CD4-positive, alpha-beta memory T cell (primary cell): ENCODE data around the gene NPAS2. TPM values are rescaled to one million over a fixed set of nuclear protein-coding genes. Genes with fewer than 3 reads are reported as not detected.

Source experiments
- CTCF ChIA-PET: fragments of 350-600 bp; sonication (Branson Sonifier 250); formaldehyde crosslinking; loops from one replicate; lab custom pipeline; 2021; ENCODE audit warnings: inconsistent platforms; ENCODE audit not compliant: partially characterized antibody; lab: Charles Lee
- POLR2A ChIA-PET: fragments of 350-600 bp; sonication (Branson Sonifier 250); formaldehyde crosslinking; loops from one replicate; lab custom pipeline; 2021; ENCODE audit not compliant: partially characterized antibody; lab: Charles Lee
- DNase-seq, 5 donors: peaks; one replicate each; pipeline versions ENCODE4 v3.0.0 to v3.0.0-alpha.2; 2020 to 2022; ENCODE audit warnings: mixed read lengths in 1 of 5
- H3K27ac ChIP-seq: one replicate; pipeline ENCODE4 v1.7.0; 2013; ENCODE audit warnings: low read depth, low read length
- H3K27me3 ChIP-seq: 2 replicates; pipeline ENCODE4 v1.7.0; 2013; ENCODE audit warnings: mild to moderate bottlenecking, low read length, moderate library complexity; ENCODE audit not compliant: insufficient read depth
- H3K36me3 ChIP-seq: 2 replicates; pipeline ENCODE4 v1.7.0; 2013; ENCODE audit warnings: mild to moderate bottlenecking, low read length, moderate library complexity; ENCODE audit not compliant: insufficient read depth
- H3K4me1 ChIP-seq: 2 replicates; pipeline ENCODE4 v1.7.0; 2013; ENCODE audit warnings: mild to moderate bottlenecking, low read length, moderate library complexity; ENCODE audit not compliant: insufficient read depth
- H3K4me3 ChIP-seq, 2 donors: one replicate each; pipeline ENCODE4 v1.7.0; 2013; ENCODE audit warnings: low read length in 2 of 2, mild to moderate bottlenecking in 1 of 2
- H3K9me3 ChIP-seq, 2 donors: one replicate each; pipeline ENCODE4 v1.7.0; 2013; ENCODE audit warnings: low read length in 2 of 2, control low read depth in 1 of 2; ENCODE audit not compliant: control insufficient read depth in 1 of 2
- H3K27ac Mint-ChIP-seq, 7 donors: one replicate each; pipeline ENCODE4 v1.8.0; 2020 to 2021; ENCODE audit warnings: mixed read lengths in 7 of 7, mild to moderate bottlenecking in 6 of 7, inconsistent platforms in 3 of 7, moderate library complexity in 3 of 7
- H3K27me3 Mint-ChIP-seq, 2 donors: one replicate each; pipeline ENCODE4 v1.8.0; 2020 to 2021; ENCODE audit warnings: mixed read lengths in 2 of 2
- H3K36me3 Mint-ChIP-seq, 2 donors: one replicate each; pipeline ENCODE4 v1.8.0; 2020 to 2021; ENCODE audit warnings: mixed read lengths in 2 of 2, inconsistent platforms in 1 of 2, mild to moderate bottlenecking in 1 of 2
- H3K4me1 Mint-ChIP-seq, 4 donors: one replicate each; pipeline ENCODE4 v1.8.0; 2020 to 2021; ENCODE audit warnings: mixed read lengths in 4 of 4, mild to moderate bottlenecking in 1 of 4
- H3K4me3 Mint-ChIP-seq, 8 donors: one replicate each; pipeline ENCODE4 v1.8.0; 2020 to 2021; ENCODE audit warnings: mixed read lengths in 8 of 8, mild to moderate bottlenecking in 7 of 8, moderate library complexity in 6 of 8, inconsistent platforms in 3 of 8
- H3K9me3 Mint-ChIP-seq, 8 donors: one replicate each; pipeline ENCODE4 v1.8.0; 2020 to 2021; ENCODE audit warnings: mixed read lengths in 8 of 8, mild to moderate bottlenecking in 5 of 8, inconsistent platforms in 3 of 8, moderate library complexity in 1 of 8
- intact Hi-C: fragments of 100-400 bp; cut with micrococcal nuclease; formaldehyde crosslinking; loops from one replicate; pipeline ENCODE4 v1.15.1; 2023
- polyA plus RNA-seq, 2 donors: library from polyadenylated mRNA; unstranded; fragments of 300-500 nt; fragmentation: Illumina TruSeq; gene quantifications; one replicate each; pipeline ENCODE4 v1.2.3, GENCODE V29; 2021
- total RNA-seq, 2 experiments: library from RNA; stranded (reverse); gene quantifications; one replicate each; pipeline ENCODE4 v1.2.3, GENCODE V29; 2021

The NPAS2 gene
- total and polyA plus RNA-seq, 4 experiments from 2014 or later = 0.79 to 2.6 (median 2.1) TPM; not detected in 1

DNA sequence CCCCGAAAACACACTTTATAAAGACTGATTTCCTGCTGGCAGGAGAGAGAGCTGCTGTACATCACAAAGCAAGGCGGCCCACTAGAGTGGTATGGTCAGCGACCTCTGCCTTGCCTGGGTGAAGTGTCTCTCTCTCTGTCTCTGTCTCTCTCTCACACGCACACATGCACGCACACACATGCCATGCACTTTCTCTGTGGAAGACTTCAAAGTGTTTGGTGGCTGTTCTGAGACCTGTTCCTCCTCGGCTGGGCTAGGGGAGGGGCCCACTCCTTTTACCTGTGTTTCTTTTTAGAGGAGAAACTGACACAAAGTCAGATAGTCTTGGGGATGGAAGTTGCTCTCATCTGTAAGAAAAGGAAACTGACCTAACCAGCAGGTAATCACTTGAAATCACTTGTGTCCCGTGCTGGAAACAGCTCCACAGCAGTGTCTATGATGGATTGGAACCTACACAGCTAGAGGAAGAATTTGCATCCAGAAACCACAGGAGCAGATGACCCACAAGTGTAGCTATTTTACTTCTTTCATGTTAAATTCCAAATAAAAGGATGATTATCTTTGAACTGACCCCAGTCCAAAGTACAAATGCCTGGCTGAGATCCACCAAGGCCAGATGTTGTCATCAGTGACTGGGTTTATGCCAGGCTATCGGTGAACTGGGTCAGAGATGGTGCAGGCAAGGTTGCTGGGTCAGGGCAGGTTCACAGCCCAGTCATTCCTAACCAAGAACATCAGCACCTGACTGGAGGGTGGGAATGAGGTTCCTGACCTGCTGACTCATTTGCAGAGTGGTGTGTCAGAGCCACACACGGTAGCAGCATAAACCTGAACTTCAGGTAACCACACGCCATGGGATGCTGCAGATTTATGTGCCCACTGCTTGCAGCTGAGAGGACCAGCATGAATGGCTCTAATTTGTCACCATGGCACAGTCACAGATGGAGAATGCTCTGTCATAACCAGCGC, 63.0 kb downstream of the NPAS2 start:
- Mint-ChIP-seq H3K27me3 (peaks cover 0 to 2% of the 10 kb centered on the region in 2 donors), H3K4me1 (no peaks in the 10 kb centered on the region), H3K27ac (no peak overlapping the region), H3K4me3 (no peak overlapping the region), H3K9me3 (no peaks in the 10 kb centered on the region), H3K36me3 (no peaks in the 10 kb centered on the region)
- CTCF ChIA-PET = interaction anchor here (1.6 kb wide), 1 partner anchor 104 kb away, joined by 4 read pairs; no protein-coding TSS in a partner anchor
- intact Hi-C loops = no loop called here
- no peak for DNase-seq
- H3K27ac ChIP-seq = no peak overlapping the region
- H3K27me3 ChIP-seq = no peaks in the 10 kb centered on the region
- H3K4me3 ChIP-seq = no peak overlapping the region
- POLR2A ChIA-PET = no interaction called here
- no peaks in the 10 kb centered on the region for H3K9me3 ChIP-seq
- H3K4me1 ChIP-seq = no peaks in the 10 kb centered on the region
- no peaks in the 10 kb centered on the region for H3K36me3 ChIP-seq

DNA sequence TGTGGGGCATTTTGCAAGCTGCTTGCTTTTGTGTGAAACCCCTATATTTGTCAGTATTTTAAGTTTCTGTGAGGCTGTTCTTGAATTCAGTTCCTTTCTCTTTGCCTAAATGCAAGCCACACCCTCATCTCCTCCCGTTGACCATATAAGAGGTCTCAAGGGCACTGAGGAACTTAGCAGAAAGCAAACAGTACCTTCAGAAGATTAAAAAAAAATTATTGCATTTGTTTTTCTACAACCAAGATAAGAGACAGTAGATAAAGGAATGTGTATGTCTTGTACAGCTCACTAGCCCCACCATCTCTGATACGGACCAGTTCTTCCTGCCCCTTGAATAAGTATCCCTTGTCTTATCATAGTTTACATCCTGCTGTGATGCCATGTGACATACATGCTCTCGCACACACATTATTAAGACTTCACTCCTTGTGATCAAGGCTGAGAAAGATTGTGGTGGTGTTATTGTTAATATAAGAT, 64.2 kb downstream of the NPAS2 start:
- POLR2A ChIA-PET = no interaction called here
- Histone ChIP-seq H3K27me3 (no peaks in the 10 kb centered on the region), H3K4me3 (no peak overlapping the region), H3K27ac (no peak overlapping the region), H3K36me3 (no peaks in the 10 kb centered on the region), H3K4me1 (no peaks in the 10 kb centered on the region), H3K9me3 (no peaks in the 10 kb centered on the region)
- CTCF ChIA-PET = no interaction called here
- intact Hi-C loops = no loop called here
- Mint-ChIP-seq H3K4me1 (no peaks in the 10 kb centered on the region), H3K9me3 (no peaks in the 10 kb centered on the region), H3K27ac (no peak overlapping the region), H3K27me3 (peaks cover 0 to 2% of the 10 kb centered on the region in 2 donors), H3K4me3 (no peak overlapping the region), H3K36me3 (no peaks in the 10 kb centered on the region)
- DNase-seq = no peak

DNA sequence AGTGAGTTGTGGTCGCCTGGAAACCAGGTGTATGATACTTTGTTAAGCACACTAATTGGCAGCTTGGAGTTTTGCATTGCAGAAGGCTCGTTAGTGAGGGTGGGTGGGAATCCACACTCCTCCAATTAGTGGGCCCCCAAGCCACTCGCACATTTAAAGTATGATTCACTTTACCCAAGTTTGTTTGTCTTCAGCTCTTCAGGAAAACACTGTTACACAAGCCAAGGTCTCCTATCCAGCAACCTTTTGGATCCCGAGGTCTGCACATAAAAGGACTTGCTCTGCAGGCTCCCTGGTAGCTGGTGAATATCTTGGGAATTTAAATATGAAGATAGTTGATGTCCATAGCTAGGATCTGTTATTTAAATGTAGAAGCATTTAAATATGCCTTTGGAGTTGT, 66.1 kb downstream of the NPAS2 start:
- no peaks in the 10 kb centered on the region for H3K36me3 Mint-ChIP-seq
- POLR2A ChIA-PET = no interaction called here
- H3K4me3 Mint-ChIP-seq = no peak overlapping the region
- CTCF ChIA-PET = interaction anchor here (1.1 kb wide), 1 partner anchor 11 kb away, joined by 3 read pairs; no protein-coding TSS in a partner anchor
- DNase-seq = no peak
- no peaks in the 10 kb centered on the region for H3K9me3 Mint-ChIP-seq
- no peak overlapping the region for H3K27ac Mint-ChIP-seq
- H3K27me3 Mint-ChIP-seq = peaks cover 0 to 2% of the 10 kb centered on the region in 2 donors
- H3K4me1 Mint-ChIP-seq = no peaks in the 10 kb centered on the region
- Histone ChIP-seq H3K4me3 (no peak overlapping the region), H3K27me3 (no peaks in the 10 kb centered on the region), H3K4me1 (no peaks in the 10 kb centered on the region), H3K27ac (no peak overlapping the region), H3K36me3 (no peaks in the 10 kb centered on the region), H3K9me3 (no peaks in the 10 kb centered on the region)
- intact Hi-C loops = no loop called here

DNA sequence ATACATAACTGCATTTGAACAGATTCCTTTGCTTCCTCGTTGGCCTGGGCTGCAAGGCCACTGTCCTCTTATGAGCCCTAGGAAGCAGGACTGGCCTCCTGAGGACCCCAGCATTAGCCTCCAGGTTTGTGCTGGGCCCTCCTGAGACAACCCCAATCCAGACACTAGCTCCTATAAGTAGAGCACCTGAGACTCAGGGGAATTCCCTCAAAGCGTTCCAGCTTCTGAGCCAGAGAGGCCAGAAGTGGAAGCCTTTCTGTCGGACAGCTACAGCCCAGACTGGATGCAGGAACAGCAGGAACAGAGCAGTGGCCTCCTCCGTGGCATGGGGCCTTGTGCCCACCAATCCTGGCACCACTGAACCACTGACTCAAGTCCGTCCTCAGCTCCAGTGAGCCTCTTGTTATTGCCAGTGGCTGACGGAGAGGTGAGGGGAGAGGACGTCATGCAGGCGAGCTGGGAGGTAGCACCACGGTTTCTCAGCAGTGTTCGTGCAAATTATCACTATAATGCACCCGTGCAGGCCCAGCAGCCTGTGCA, 67.2 kb downstream of the NPAS2 start:
- Histone ChIP-seq H3K4me1 (no peaks in the 10 kb centered on the region), H3K27me3 (no peaks in the 10 kb centered on the region), H3K36me3 (no peaks in the 10 kb centered on the region), H3K9me3 (no peaks in the 10 kb centered on the region), H3K4me3 (no peak overlapping the region), H3K27ac (no peak overlapping the region)
- intact Hi-C loops = no loop called here
- Mint-ChIP-seq H3K27ac (no peak overlapping the region), H3K36me3 (no peaks in the 10 kb centered on the region), H3K4me3 (no peak overlapping the region), H3K9me3 (no peaks in the 10 kb centered on the region), H3K27me3 (peaks cover 0 to 2% of the 10 kb centered on the region in 2 donors), H3K4me1 (no peaks in the 10 kb centered on the region)
- ChIA-PET CTCF (interaction anchor here (1.1 kb wide), 1 partner anchor 10 kb away, joined by 3 read pairs; no protein-coding TSS in a partner anchor), POLR2A (no interaction called here)
- no peak for DNase-seq

DNA sequence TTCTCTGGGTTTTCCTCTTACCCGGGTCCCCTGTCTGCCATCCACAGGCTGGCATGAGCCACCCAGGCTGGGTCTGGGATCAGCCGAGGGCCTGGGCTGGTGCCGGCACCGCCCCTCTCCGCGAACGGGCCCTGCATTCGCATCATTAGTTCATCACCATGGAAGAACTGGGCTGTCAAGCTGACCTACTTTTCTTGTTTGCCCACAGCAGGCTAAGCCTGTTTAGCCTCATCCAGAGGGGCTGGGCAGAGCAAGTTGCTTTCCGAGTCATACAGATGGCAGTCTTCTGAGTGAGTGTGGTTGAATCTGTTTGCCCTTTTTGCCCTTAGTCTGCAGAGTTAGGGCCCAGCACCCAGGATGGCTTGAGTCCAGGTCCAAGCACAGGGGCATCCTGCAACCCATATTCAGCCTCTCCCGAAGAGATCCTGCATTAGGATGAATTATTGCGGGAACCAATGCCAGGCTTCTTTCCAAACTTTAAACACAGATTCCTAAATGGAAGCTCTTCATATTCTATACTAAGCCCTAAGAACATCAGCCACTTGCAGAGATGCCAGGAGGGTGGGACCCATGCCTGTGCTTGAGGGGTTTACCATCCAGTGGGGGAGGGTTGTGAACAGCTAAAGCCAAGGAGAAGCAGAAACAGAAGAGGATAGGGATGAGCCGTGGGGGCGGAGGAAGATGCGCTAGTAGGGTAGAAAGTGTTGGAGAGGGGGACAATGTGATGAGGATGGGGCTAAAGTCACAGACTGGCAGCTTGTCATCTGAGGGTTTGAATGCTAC, 68.0 kb downstream of the NPAS2 start:
- H3K4me3 Mint-ChIP-seq = no peak overlapping the region
- H3K9me3 Mint-ChIP-seq = no peaks in the 10 kb centered on the region
- CTCF ChIA-PET = interaction anchor here (1.4 kb wide), 1 partner anchor 12 kb away, joined by 4 read pairs; no protein-coding TSS in a partner anchor
- Histone ChIP-seq H3K27ac (no peak overlapping the region), H3K4me1 (no peaks in the 10 kb centered on the region), H3K27me3 (no peaks in the 10 kb centered on the region), H3K9me3 (no peaks in the 10 kb centered on the region), H3K4me3 (no peak overlapping the region), H3K36me3 (no peaks in the 10 kb centered on the region)
- H3K27me3 Mint-ChIP-seq = peaks cover 0 to 2% of the 10 kb centered on the region in 2 donors
- no peaks in the 10 kb centered on the region for H3K4me1 Mint-ChIP-seq
- intact Hi-C loops = no loop called here
- no peak for DNase-seq
- H3K27ac Mint-ChIP-seq = peak overlapping the region in 1 of 7 donors; percentile 35
- no peaks in the 10 kb centered on the region for H3K36me3 Mint-ChIP-seq
- POLR2A ChIA-PET = no interaction called here

DNA sequence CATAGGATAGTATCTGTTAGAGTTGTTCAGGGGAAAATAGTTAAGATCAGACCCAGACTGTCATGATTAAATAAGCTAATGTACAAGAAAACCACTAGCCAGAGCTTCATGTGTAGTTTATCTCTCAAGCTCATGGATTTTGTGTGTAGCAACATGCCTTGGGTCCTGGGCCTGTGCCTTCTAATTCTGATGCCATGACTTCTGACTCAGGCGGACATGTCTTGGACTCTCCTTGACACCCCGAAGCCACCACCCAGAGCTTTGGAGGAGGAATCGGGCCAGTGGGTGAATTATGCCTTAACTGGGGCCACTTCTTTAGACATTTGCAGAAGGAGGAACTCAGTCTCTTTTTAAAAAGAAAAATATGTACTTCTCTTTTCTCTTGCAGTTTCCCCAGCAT, 68.7 kb downstream of the NPAS2 start:
- no peak overlapping the region for H3K27ac Mint-ChIP-seq
- no peaks in the 10 kb centered on the region for H3K9me3 Mint-ChIP-seq
- no peaks in the 10 kb centered on the region for H3K4me1 ChIP-seq
- no peaks in the 10 kb centered on the region for H3K36me3 Mint-ChIP-seq
- H3K27me3 ChIP-seq = no peaks in the 10 kb centered on the region
- H3K36me3 ChIP-seq = no peaks in the 10 kb centered on the region
- DNase-seq = no peak
- H3K9me3 ChIP-seq = no peaks in the 10 kb centered on the region
- CTCF ChIA-PET = interaction anchor here (1.4 kb wide), 1 partner anchor 12 kb away, joined by 4 read pairs; no protein-coding TSS in a partner anchor
- H3K4me1 Mint-ChIP-seq = no peaks in the 10 kb centered on the region
- H3K4me3 ChIP-seq = no peak overlapping the region
- intact Hi-C loops = no loop called here
- POLR2A ChIA-PET = no interaction called here
- H3K4me3 Mint-ChIP-seq = no peak overlapping the region
- H3K27me3 Mint-ChIP-seq = peaks cover 0 to 2% of the 10 kb centered on the region in 2 donors
- H3K27ac ChIP-seq = no peak overlapping the region
